K562 (cell line): Measurements from ENCODE around the gene PKHD1. TPM values are rescaled to one million over a fixed set of nuclear protein-coding genes. Genes with fewer than 3 reads are reported as not detected.

ENCODE experiments used
- ATAC-seq: fragments of 200-7000 bp; cut with Tn5 transposase; 3 replicates; pipeline ENCODE4 v1.9.1; 2020; ENCODE audit warnings: moderate library complexity
- BruUV-seq: library from RNA; stranded (reverse); fragments of 400-500 nt; replicated peaks from 2 replicates; lab custom pipeline; 2021; lab: Mats Ljungman, UMichigan
- CTCF ChIA-PET: fragments of 300-600 bp; formaldehyde crosslinking; extraction: SDS; loops from one replicate; lab custom pipeline; 2021; ENCODE audit warnings: low intra/inter-chr PET ratio; lab: Yijun Ruan, JAX
- POLR2A ChIA-PET: fragments of 300-600, 350-650 bp; sonication (Branson Sonifier 250); formaldehyde crosslinking; extraction: SDS; loops from one replicate; lab custom pipeline; 2021; ENCODE audit warnings: antibody characterized with exemption, inconsistent platforms; lab: Yijun Ruan, JAX
- DNase-seq, 4 experiments: peaks; one replicate each; pipeline versions ENCODE4 v3.0.0 to v3.0.0-alpha.2; 2011 to 2018; ENCODE audit warnings: low spot score in 3 of 4, mixed read lengths in 3 of 4; ENCODE audit errors: extremely low read depth in 1 of 4
- FAIRE-seq: peaks from 2 replicates; lab custom pipeline; 2011; peaks lifted over from hg19 to GRCh38; lab: Jason Lieb, UNC
- H2AFZ ChIP-seq: 2 replicates; pipeline ENCODE4 v1.6.0; 2011; ENCODE audit warnings: low read depth, low read length, control low read depth, inconsistent platforms
- H3K27ac ChIP-seq: fragments of 200-600 bp; 3 replicates; pipeline ENCODE4 v1.8.0; 2011; ENCODE audit warnings: low read depth, mild to moderate bottlenecking, control low read depth, inconsistent platforms, low read length, moderate library complexity, mixed read lengths; ENCODE audit errors: extremely low read depth
- H3K27me3 ChIP-seq, 2 experiments: fragments of 300-600 bp in 1 of 2; 2 replicates in 1 of 2; 3 replicates in 1 of 2; pipeline versions ENCODE4 v1.6.0 to v1.8.0; 2011; ENCODE audit warnings: inconsistent platforms in 2 of 2, low read length in 2 of 2, mild to moderate bottlenecking in 1 of 2, mixed read lengths in 1 of 2, moderate library complexity in 1 of 2; ENCODE audit not compliant: control insufficient read depth in 2 of 2, insufficient read depth in 2 of 2
- H3K36me3 ChIP-seq: fragments of 300-600 bp; 3 replicates; pipeline ENCODE4 v1.8.0; 2011; ENCODE audit warnings: mild to moderate bottlenecking, low read length, inconsistent platforms; ENCODE audit not compliant: control insufficient read depth, insufficient read depth
- H3K4me1 ChIP-seq, 2 experiments: fragments of 200-600 bp in 1 of 2; replicated peaks in 1 of 2; 2 replicates in 1 of 2; 3 replicates in 1 of 2; pipeline versions ENCODE4 v1.5.1 to v1.8.0; 2011; ENCODE audit warnings: inconsistent platforms in 2 of 2, low read length in 2 of 2, mild to moderate bottlenecking in 1 of 2, mixed read lengths in 1 of 2, moderate library complexity in 1 of 2; ENCODE audit not compliant: control insufficient read depth in 2 of 2, insufficient read depth in 2 of 2
- H3K4me2 ChIP-seq: 2 replicates; pipeline ENCODE4 v1.6.1; 2011; ENCODE audit warnings: low read length, control low read depth, inconsistent platforms, mixed read lengths; ENCODE audit not compliant: insufficient read depth
- H3K4me3 ChIP-seq: fragments of 200-600 bp; sonication (generic), shearing (Covaris generic); 2 replicates; pipeline ENCODE4 v1.5.1; 2016; ENCODE audit warnings: control low read depth, inconsistent platforms
- H3K79me2 ChIP-seq: fragments of 200-600 bp; 3 replicates; pipeline ENCODE4 v1.8.0; 2011; ENCODE audit warnings: low read length, inconsistent platforms; ENCODE audit not compliant: control insufficient read depth, insufficient read depth
- H3K9ac ChIP-seq, 2 experiments: 2 replicates each; pipeline versions ENCODE4 v1.6.0 to v1.6.1; 2011; ENCODE audit warnings: low read depth in 2 of 2, low read length in 2 of 2, control low read depth in 1 of 2, inconsistent platforms in 1 of 2, mild to moderate bottlenecking in 1 of 2, mixed read lengths in 1 of 2; ENCODE audit not compliant: insufficient read depth in 1 of 2
- H3K9me1 ChIP-seq: one replicate; pipeline ENCODE4 v1.6.0; 2011; ENCODE audit warnings: inconsistent platforms, mild to moderate bottlenecking, low read length, moderate library complexity; ENCODE audit not compliant: control insufficient read depth, insufficient read depth
- H3K9me3 ChIP-seq: replicated peaks from 2 replicates; pipeline ENCODE4 v1.5.1; 2011; ENCODE audit warnings: low read depth, low read length, inconsistent platforms; ENCODE audit not compliant: control insufficient read depth, insufficient read depth
- H4K20me1 ChIP-seq: replicated peaks from 2 replicates; pipeline ENCODE4 v1.6.1; 2011; ENCODE audit warnings: low read length, inconsistent platforms, mixed read lengths; ENCODE audit not compliant: control insufficient read depth, insufficient read depth
- CHD2 ChIP-seq: IDR thresholded peaks from 2 replicates; pipeline ENCODE4 v1.6.1; 2011; ENCODE audit warnings: low read depth, low read length
- DPF2 ChIP-seq: fragments of 450-650 bp; IDR thresholded peaks from 2 replicates; pipeline ENCODE4 v1.6.1; 2016
- HNRNPK ChIP-seq: fragments of 200-400 bp; formaldehyde crosslinking; IDR thresholded peaks from one replicate; pipeline ENCODE4 v1.6.1; 2018; ENCODE audit warnings: mild to moderate bottlenecking, low read depth, low read length; ENCODE audit not compliant: poor library complexity, severe bottlenecking
- NCOR1 ChIP-seq: fragments of 450-650 bp; IDR thresholded peaks from 2 replicates; pipeline ENCODE4 v1.6.1; 2016; ENCODE audit warnings: mild to moderate bottlenecking, moderate library complexity
- NFRKB ChIP-seq: fragments of 450-650 bp; IDR thresholded peaks from 2 replicates; pipeline ENCODE4 v1.6.1; 2016; ENCODE audit warnings: low read depth
- RBM17 ChIP-seq: fragments of 200-400 bp; formaldehyde crosslinking; IDR thresholded peaks from 2 replicates; pipeline ENCODE4 v1.6.1; 2017; ENCODE audit warnings: low read depth, mild to moderate bottlenecking, low read length, borderline replicate concordance
- RBM22 ChIP-seq: fragments of 200-400 bp; formaldehyde crosslinking; IDR thresholded peaks from 2 replicates; pipeline ENCODE4 v1.6.1; 2018; ENCODE audit warnings: low read length, low read depth; ENCODE audit not compliant: poor library complexity, severe bottlenecking
- SMAD2 ChIP-seq: fragments of 150-350 bp; IDR thresholded peaks from 2 replicates; pipeline ENCODE4 v1.6.1; 2014; ENCODE audit warnings: low read depth, mild to moderate bottlenecking, low read length
- TBP ChIP-seq: optimal IDR thresholded peaks from 2 replicates; pipeline ENCODE3; 2011; ENCODE audit warnings: low read depth, low read length, improper control_type of control experiment
- ZKSCAN1 ChIP-seq: fragments of 150-350 bp; IDR thresholded peaks from 2 replicates; pipeline ENCODE4 v1.6.1; 2016; ENCODE audit warnings: low read depth, low read length
- ZNF197 ChIP-seq: fragments of 200-800 bp; sonication (Bioruptor generic); IDR thresholded peaks from 2 replicates; pipeline ENCODE4 v1.6.1; 2016; ENCODE audit warnings: low read depth, missing genetic modification characterization, missing compliant biosample characterization
- ZNF696 ChIP-seq: fragments of 250-450 bp; sonication (Bioruptor Pico); conservative IDR thresholded peaks from 2 replicates; pipeline ENCODE4 v1.4.0; 2020; ENCODE audit warnings: mild to moderate bottlenecking, moderate library complexity
- ZNF707 ChIP-seq: fragments of 250-450 bp; sonication (Bioruptor Pico); conservative IDR thresholded peaks from 2 replicates; pipeline ENCODE4 v1.8.0; 2022; ENCODE audit warnings: inconsistent platforms, mild to moderate bottlenecking, moderate library complexity
- WGBS: fragments of 100-300 bp; shearing (Covaris generic); methylation state at CpG from one replicate; pipeline ENCODE4 v1.1.6; 2016; ENCODE audit warnings: low coverage, mixed read lengths; ENCODE audit not compliant: insufficient coverage; ENCODE audit errors: missing lambda C conversion rate; 5-methylcytosine and 5-hydroxymethylcytosine counted together
- in situ Hi-C: fragments of 300-500 bp; cut with MboI; formaldehyde crosslinking; loops from 4 replicates; pipeline ENCODE4 v1.15.0; 2018; ENCODE audit warnings: inconsistent platforms, mixed read lengths
- intact Hi-C: fragments of 100-400 bp; cut with micrococcal nuclease; formaldehyde crosslinking; loops from 2 replicates; pipeline ENCODE4 v1.14.2; 2022
- polyA plus RNA-seq, 8 experiments: library from polyadenylated mRNA; depleted of rRNA in 4 of 8; stranded (reverse) in 5 of 8; unstranded in 3 of 8; fragments of >200 nt; fragmentation: Nextera tagmentation in 2 of 8; fragmentation: Illumina TruSeq in 1 of 8; extraction: Ambion mirVana in 2 of 8; extraction: Trizol in 1 of 8; gene quantifications; 2 replicates each; pipeline versions ENCODE4 v1.2.1 to v1.2.3, GENCODE V29; 2011 to 2014; ENCODE audit warnings: inconsistent platforms in 1 of 8, missing spikeins in 1 of 8
- total RNA-seq, 7 experiments: library from RNA; depleted of rRNA in 6 of 7; stranded (reverse); fragments of >200 nt in 6 of 7; fragmentation: Illumina TruSeq in 2 of 7; extraction: Trizol in 2 of 7; gene quantifications; 2 replicates each; pipeline versions ENCODE4 v1.2.1 to v1.2.3, GENCODE V29; 2011 to 2021; ENCODE audit warnings: low replicate concordance in 1 of 7
- TF ChIP-seq, protein P1 (sequence below), 3 experiments: fragments of 200-800 bp in 1 of 3; sonication (Bioruptor generic) in 1 of 3; sonication (generic) in 1 of 3; formaldehyde crosslinking in 1 of 3; IDR thresholded peaks; 2 replicates each; pipeline versions ENCODE4 v1.6.1 to v1.8.0; 2016 to 2022; ENCODE audit warnings: mild to moderate bottlenecking in 2 of 3, missing compliant biosample characterization in 2 of 3, missing genetic modification characterization in 2 of 3, missing genetic modification reagents in 1 of 3
- TF ChIP-seq, protein P2 (sequence below): sonication (generic); formaldehyde crosslinking; IDR thresholded peaks from 2 replicates; pipeline ENCODE4 v1.8.1; 2022; ENCODE audit warnings: missing genetic modification reagents

PKHD1 gene
- total and polyA plus RNA-seq, 9 of the 15 experiments (the other 6 are each of a cell fraction or from before 2014, with no cell fraction given) = 0.01 to 0.04 (median 0.01) TPM; not detected in 6

DNA sequence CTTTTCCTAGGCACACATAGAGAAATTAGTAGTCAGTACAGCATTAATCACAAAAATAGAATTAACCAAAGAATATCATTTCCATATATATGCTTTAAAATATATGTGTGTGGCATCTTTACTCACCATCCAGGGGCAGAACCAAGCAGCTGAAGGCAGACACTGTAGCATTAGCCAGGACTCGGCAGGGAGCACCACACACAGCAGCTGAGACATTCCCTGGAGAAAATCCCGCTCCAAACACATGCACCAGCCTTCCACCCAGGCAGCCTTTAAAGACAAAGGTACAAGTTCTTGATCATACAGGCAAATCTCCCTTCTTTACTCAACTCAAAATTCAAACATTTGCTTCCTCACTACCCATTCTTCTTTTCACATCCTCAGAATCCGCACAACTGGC is 64.7 kb downstream of the PKHD1 start:
- TF ChIP-seq TBP (no peak), CHD2 (no peak), ZKSCAN1 (no peak), ZNF197 (CRISPR knock-in tag) (no peak), DPF2 (no peak), ZNF696 (no peak), RBM17 (no peak), SMAD2 (no peak), NFRKB (no peak), NCOR1 (no peak), ZNF707 (CRISPR knock-in tag) (no peak), HNRNPK (no peak), RBM22 (no peak)
- TF ChIP-seq, protein P1, sequence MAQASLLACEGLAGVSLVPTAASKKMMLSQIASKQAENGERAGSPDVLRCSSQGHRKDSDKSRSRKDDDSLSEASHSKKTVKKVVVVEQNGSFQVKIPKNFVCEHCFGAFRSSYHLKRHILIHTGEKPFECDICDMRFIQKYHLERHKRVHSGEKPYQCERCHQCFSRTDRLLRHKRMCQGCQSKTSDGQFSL (CRISPR knock-in tag; IDR thresholded peaks at IDR 0.05) = no peak
- TF ChIP-seq, protein P1 (tag; IDR thresholded peaks at IDR 0.05) = no peak
- TF ChIP-seq, protein P2, sequence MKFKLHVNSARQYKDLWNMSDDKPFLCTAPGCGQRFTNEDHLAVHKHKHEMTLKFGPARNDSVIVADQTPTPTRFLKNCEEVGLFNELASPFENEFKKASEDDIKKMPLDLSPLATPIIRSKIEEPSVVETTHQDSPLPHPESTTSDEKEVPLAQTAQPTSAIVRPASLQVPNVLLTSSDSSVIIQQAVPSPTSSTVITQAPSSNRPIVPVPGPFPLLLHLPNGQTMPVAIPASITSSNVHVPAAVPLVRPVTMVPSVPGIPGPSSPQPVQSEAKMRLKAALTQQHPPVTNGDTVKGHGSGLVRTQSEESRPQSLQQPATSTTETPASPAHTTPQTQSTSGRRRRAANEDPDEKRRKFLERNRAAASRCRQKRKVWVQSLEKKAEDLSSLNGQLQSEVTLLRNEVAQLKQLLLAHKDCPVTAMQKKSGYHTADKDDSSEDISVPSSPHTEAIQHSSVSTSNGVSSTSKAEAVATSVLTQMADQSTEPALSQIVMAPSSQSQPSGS (CRISPR knock-in tag) = no peak
- Histone ChIP-seq H3K36me3 (no peaks in the 10 kb centered on the region), H2AFZ (no peak overlapping the region), H3K27me3 (peaks cover 0 to 8% of the 10 kb centered on the region in 2 experiments; a peak in 3 of 5 replicates), H3K9me3 (no peaks in the 10 kb centered on the region), H3K27ac (no peak overlapping the region), H3K9ac (no peak overlapping the region), H3K9me1 (peaks cover 4% of the 10 kb centered on the region), H4K20me1 (no peaks in the 10 kb centered on the region), H3K79me2 (no peaks in the 10 kb centered on the region), H3K4me1 (no peaks in the 10 kb centered on the region), H3K4me3 (no peak overlapping the region), H3K4me2 (no peak overlapping the region)
- POLR2A ChIA-PET = no interaction called here
- in situ Hi-C loops (loop anchor here (25.0 kb wide), 2 partner anchors 1210 to 1885 kb away; partner anchors contain the start of gene TFAP2B), intact Hi-C loops (loop anchor here (5.0 to 10.0 kb wide), 3 partner anchors 168 to 1895 kb away; no protein-coding TSS in a partner anchor)
- 0% methylated on average over 3 of the region's 3 CpGs for WGBS
- BruUV-seq = no TSS peak
- CTCF ChIA-PET = no interaction called here
- DNase-seq (no peak), ATAC-seq (no peak), FAIRE-seq (no peak)
